Measurements from ENCODE around the gene CATSPERD.

CATSPERD gene

GRCh38 chr19:5788422-5788821 lies 68.0 kb downstream of the CATSPERD start:
- no peak for DNase-seq

- no peak for DNase-seq
Measured at GRCh38 chr19:5789351-5789761, 68.9 kb downstream of the CATSPERD start.

DNA sequence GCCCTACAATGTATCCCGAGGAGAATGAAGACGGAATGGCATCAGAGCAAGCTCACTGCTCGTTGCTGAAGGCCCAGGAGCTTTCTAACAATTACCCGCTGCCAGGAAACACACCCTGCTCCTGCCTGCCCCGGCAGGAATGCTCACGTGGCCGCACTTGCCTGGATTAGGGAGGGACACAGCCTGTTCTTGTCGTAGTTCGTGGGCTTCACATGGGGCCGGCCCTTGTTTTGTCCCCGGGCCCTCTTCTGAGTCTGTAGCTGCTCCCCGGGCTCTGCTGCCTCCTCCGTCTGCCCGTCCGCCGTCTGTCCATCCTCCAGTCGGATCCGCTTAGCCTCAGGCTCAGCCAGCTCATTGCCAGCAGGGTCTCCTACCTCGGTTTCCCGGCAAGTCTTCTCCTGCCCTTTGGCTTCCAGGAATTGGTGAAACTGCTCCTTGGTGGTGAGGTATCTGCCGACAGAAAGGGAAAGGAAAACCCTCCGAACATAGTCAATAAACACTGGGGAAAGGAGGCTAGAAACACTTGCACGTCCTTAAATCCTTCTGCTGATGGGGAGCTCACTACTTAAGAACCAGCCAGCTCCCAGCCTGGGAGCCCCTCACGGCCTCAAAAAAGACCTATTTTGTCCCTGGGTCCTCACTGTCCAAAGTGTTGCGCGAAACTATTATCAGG lies 69.6 kb downstream of the CATSPERD start:
- no peak for DNase-seq

GRCh38 chr19:5790559-5791520 lies 70.4 kb downstream of the CATSPERD start, which contains the start of gene DUS3L:
Gene DUS3L, minus strand, starts transcription at chr19:5791163. Its CDS starts 22 bp downstream, at chr19:5791141.
- peak; percentile 94 to 100 for DNase-seq

- DNase-seq: no peak
Measured at GRCh38 chr19:5792224-5792623, 71.8 kb downstream of the CATSPERD start.

DNA sequence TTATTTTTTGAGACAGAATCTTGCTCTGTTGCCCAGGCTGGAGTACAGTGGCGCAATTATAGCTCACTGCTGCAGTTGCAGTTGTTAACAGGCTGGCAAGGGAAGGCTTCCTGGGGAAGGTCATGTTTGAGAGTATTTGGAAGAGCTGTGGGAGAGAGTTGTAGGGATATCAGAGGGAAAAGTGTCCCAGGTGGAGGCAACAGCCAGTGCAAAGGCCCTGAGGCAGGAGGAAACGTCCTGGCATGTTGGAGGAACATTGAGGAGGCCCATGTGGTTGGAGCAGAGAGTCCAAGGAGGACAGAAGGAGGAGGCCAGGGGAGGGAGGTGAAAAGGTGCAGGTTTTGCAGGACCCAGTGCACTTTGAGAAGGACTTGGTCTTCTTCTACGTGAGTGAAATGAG lies 72.8 kb downstream of the CATSPERD start:
- no peak for DNase-seq

DNA sequence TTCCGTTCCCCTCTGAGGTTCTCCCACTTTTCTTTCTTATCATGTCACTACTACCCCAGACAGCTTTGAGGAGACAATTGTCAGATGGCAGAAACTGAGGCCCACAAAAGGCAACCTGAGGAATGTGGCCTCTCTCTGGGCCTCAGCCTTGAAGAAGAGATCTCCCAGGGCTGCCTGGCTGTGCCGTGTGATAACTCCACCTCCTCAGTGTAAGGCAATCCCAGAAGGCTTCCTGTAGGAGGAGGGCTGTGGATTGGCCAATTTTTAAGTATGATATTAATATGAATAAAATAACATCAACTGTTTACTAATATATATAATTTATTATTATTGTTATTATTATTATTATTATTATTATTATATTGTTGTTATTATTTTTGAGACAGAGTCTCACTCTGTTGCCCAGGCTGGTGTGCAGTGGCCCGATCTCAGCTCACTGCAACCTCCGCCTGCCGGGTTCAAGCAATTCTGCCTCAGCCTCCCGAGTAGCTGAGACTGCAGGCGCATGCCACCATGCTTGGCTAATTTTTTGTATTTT lies 75.0 kb downstream of the CATSPERD start:
- DNase-seq: no peak

- DNase-seq: no peak
Measured at GRCh38 chr19:5798244-5798643, 77.8 kb downstream of the CATSPERD start.

- no peak for DNase-seq
Measured at GRCh38 chr19:5799247-5800241, 79.1 kb downstream of the CATSPERD start.

DNA sequence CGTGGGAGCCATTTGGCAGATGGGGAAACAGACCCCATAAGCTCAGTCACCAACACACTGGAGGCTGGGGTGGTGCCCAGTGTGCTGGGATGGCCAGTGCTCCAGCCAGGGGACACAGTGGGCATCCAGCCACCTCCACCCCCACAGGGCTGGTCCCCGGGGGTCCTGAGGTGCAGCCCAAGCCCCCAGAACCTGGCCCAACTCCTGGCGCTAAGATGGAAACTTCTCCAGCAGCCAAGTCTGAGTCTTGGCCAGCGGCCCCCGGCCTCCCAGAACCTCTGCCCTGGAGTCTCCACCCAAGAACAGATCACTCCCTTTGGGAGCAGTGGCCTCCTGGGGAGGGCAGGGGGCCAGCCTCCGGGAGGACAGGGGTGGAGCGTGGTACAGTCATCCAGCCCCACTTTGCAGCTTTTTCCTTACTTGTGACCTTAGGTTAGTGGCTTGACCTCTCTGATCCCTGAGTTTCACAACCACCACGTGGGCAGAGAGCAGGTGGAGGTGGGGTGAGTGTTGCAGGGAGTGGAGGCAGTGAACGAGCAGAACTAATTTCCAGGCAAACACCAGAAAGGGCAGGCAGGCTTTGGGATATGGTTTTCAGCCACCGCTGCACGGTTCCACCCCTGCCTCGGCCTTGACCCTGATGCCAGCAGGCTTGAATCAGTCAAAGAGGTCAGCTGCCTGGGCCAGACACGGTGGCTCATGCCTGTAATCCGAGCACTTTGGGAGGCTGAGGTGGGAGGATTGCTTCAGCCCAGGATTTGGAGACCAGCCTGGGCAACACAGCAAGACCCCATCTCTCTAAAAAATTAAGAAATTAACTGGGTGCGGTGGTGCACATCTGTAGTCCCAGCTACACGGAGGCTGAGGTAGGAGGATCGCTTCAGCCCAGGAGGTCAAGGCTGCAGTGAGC lies 80.2 kb downstream of the CATSPERD start:
- DNase-seq: no peak

DNA sequence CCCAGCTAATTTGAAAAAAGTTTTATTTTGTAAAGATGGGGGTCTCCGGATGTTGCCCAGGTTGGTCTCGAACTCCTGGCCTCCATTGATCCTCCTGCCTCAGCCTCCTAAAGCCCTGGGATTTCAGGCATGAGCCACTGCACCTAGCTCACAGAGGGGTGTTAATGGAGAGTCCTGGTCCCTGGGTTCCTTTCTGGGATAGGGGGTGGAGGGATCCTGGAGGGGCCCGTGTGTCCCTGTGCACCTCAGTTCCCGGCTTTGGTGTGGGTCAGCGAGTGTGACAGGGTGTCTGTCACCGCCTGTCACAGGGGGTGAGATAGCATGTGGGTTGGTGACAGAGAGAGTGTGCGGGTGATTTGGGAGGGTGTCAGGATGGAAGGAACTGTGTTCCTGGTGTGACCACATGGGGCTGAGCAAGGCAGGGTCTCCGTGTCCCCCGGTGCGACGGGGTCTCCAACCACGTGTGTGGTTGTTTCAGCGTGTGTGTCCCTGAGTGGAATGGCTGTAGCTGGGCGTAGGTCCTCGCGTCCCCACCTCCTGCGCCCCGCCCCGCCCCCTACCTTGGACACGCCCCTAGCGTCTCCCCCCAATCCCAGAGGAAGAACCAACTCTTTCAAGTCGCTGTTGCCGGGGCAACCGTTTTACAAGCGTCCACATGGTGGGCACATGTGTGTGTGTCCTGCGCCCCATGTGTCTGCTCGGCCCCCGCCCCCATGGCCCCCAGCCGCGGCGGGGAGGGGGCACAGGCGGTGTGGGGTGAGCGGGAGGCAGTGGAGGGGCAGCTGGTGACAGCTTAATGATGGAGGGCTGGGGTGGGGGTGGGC lies 81.6 kb downstream of the CATSPERD start:
- no peak for DNase-seq

DNA sequence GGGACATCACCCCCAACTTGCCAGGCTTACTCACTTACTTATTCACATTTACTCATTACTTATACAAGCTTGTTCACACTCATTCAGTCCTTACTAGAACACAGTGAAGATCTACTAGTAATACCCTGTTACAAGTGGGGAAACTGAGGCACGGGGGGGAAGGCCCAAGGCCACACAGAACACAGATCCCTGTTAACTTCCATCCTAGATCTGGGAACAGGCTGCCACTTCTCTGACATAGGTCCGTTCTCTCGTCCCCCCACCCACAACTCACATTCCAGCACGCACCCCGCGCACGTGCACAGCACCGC lies 83.0 kb downstream of the CATSPERD start:
- no peak for DNase-seq

DNA sequence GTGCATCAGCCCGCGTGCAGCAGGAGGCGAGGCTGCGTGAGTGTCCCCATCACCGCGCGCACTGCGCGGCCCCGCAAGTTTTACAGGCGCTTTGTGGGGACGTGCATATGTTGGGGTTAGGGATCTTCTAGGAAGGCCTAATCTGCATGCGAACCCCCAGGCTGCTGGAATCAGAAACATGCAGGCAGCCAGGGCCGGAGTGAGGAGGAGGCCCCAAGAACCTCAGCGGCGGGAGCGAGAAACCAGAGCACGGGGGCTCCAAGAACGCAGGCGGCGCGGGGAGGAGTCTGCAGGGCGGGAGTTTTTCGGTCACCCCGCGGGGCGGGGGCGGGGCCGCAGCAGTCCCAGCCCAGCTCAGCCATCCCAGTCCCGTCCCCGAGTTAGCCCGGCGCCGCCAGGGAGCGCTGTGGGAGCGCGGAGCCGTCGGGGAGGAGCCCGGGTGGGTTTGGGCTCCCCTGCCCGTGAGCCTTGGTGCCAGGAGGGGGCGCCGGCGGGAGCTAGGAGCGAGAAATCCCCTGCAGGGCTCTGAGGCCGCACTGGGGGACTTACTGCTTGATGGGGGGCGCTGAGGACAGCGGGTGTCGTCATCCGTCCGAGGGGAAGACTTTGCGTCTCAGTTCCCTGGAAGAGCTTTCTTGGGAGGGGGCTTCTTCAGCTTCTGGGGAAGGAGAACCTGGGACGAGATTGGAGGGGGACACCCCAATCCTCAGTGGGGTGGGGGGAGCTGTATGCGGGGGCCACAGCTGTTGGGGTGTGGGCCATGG lies 83.5 kb downstream of the CATSPERD start:
- peak; percentile 79 to 95 for DNase-seq

GRCh38 chr19:5804516-5805461 lies 84.4 kb downstream of the CATSPERD start, which contains the start of gene NRTN:
Gene NRTN, plus strand, starts transcription at chr19:5805067. Its CDS starts 19,099 bp downstream, at chr19:5824166.
- no peak for DNase-seq

- DNase-seq: peak in 1 of 2 donors; percentile 36
Measured at GRCh38 chr19:5805462-5806132, 85.2 kb downstream of the CATSPERD start.

- no peak for DNase-seq
Measured at GRCh38 chr19:5806133-5806489, 85.7 kb downstream of the CATSPERD start.

DNA sequence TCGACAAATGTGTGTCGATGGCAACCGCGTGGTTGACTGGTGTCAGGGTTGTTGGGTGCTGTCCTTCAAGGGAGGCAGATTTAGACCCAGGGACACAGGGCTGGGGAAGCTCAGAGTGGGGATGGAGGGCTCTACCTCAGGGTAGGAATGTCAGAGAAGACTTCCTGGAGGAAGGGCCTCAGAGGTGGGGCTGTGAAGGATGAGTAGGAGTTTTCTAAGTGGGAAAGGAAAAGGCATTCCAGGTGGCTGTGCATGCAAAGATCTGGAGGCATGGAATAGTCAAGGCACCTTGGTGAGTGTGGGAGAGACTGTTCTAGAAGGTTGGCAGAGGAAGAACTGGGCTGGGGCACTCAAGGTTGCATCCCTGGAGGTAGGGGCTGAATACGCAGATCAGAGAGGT lies 86.5 kb downstream of the CATSPERD start:
- DNase-seq: no peak

All from inflammatory macrophage treated with lipopolysaccharide for 1 hour (primary cell).